GM12878 (cell line): ENCODE results near the gene PKD1.

ENCODE experiments used
- BACH1 ChIP-seq: fragments of 450-650 bp; IDR thresholded peaks from 2 replicates; pipeline ENCODE4 v1.6.1; 2017; ENCODE audit warnings: mild to moderate bottlenecking, borderline replicate concordance
- KDM1A ChIP-seq: fragments of 200-600 bp; sonication (generic); IDR thresholded peaks from 2 replicates; pipeline ENCODE4 v1.6.1; 2016; ENCODE audit warnings: borderline replicate concordance
- MAX ChIP-seq: IDR thresholded peaks from 2 replicates; pipeline ENCODE4 v1.6.1; 2012; ENCODE audit warnings: low read depth, low read length, improper control_type of control experiment
- SREBF1 ChIP-seq: IDR thresholded peaks from 2 replicates; pipeline ENCODE4 v1.6.1; 2012; ENCODE audit warnings: mild to moderate bottlenecking, low read length
- TAF1 ChIP-seq: IDR thresholded peaks from 2 replicates; pipeline ENCODE4 v1.6.1; 2011; ENCODE audit warnings: mild to moderate bottlenecking, low read depth, low read length, borderline replicate concordance
- ZNF384 ChIP-seq: IDR thresholded peaks from 2 replicates; pipeline ENCODE4 v1.6.1; 2012; ENCODE audit warnings: low read depth, mild to moderate bottlenecking, low read length, improper control_type of control experiment, borderline replicate concordance
- ZNF592 ChIP-seq: fragments of 450-650 bp; IDR thresholded peaks from 2 replicates; pipeline ENCODE4 v1.6.1; 2017; ENCODE audit warnings: mild to moderate bottlenecking, moderate library complexity
- TF ChIP-seq, protein P1 (sequence below), 3 experiments: IDR thresholded peaks in 2 of 3; conservative IDR thresholded peaks in 1 of 3; 2 replicates each; pipeline ENCODE4 v1.5.1; 2011; ENCODE audit warnings: low read depth in 3 of 3, low read length in 3 of 3, mild to moderate bottlenecking in 3 of 3, control low read depth in 2 of 3, moderate library complexity in 2 of 3, inconsistent platforms in 1 of 3, mixed read lengths in 1 of 3; ENCODE audit not compliant: control insufficient read depth in 2 of 3, insufficient read depth in 1 of 3; ENCODE audit errors: extremely low read depth in 1 of 3
- TF ChIP-seq, protein P2 (sequence below): fragments of 450-650 bp; IDR thresholded peaks from 2 replicates; pipeline ENCODE4 v1.6.1; 2017; ENCODE audit warnings: mild to moderate bottlenecking

- TF ChIP-seq, protein P1, sequence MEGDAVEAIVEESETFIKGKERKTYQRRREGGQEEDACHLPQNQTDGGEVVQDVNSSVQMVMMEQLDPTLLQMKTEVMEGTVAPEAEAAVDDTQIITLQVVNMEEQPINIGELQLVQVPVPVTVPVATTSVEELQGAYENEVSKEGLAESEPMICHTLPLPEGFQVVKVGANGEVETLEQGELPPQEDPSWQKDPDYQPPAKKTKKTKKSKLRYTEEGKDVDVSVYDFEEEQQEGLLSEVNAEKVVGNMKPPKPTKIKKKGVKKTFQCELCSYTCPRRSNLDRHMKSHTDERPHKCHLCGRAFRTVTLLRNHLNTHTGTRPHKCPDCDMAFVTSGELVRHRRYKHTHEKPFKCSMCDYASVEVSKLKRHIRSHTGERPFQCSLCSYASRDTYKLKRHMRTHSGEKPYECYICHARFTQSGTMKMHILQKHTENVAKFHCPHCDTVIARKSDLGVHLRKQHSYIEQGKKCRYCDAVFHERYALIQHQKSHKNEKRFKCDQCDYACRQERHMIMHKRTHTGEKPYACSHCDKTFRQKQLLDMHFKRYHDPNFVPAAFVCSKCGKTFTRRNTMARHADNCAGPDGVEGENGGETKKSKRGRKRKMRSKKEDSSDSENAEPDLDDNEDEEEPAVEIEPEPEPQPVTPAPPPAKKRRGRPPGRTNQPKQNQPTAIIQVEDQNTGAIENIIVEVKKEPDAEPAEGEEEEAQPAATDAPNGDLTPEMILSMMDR (IDR thresholded peaks at IDR 0.05 in 2 of 3, conservative IDR thresholded peaks at IDR 0.05 in 1 of 3; ENCODE audit: control insufficient read depth in 2 of 3, extremely low read depth in 1 of 3, insufficient read depth in 1 of 3, low read depth in 3 of 3, low read length in 3 of 3): no peak
- TF ChIP-seq SREBF1 (no peak), ZNF592 (no peak), BACH1 (no peak), KDM1A (no peak), TAF1 (no peak), MAX (no peak), ZNF384 (no peak)
- TF ChIP-seq, protein P2, sequence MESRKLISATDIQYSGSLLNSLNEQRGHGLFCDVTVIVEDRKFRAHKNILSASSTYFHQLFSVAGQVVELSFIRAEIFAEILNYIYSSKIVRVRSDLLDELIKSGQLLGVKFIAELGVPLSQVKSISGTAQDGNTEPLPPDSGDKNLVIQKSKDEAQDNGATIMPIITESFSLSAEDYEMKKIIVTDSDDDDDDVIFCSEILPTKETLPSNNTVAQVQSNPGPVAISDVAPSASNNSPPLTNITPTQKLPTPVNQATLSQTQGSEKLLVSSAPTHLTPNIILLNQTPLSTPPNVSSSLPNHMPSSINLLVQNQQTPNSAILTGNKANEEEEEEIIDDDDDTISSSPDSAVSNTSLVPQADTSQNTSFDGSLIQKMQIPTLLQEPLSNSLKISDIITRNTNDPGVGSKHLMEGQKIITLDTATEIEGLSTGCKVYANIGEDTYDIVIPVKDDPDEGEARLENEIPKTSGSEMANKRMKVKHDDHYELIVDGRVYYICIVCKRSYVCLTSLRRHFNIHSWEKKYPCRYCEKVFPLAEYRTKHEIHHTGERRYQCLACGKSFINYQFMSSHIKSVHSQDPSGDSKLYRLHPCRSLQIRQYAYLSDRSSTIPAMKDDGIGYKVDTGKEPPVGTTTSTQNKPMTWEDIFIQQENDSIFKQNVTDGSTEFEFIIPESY: no peak
Observed at GRCh38 chr16:2040787-2041522, 94.7 kb downstream of the PKD1 start.
